GM12878 (cell line): ENCODE results near the gene HSP90AA1. TPM values are rescaled to one million over a fixed set of nuclear protein-coding genes. Genes with fewer than 3 reads are reported as not detected.

Experiments
- ATAC-seq: fragments of 200-7000 bp; cut with Tn5 transposase; 3 replicates; pipeline ENCODE4 v1.9.1; 2020; ENCODE audit warnings: mild to moderate bottlenecking, moderate library complexity
- BruUV-seq: library from RNA; stranded (reverse); fragments of 400-500 nt; replicated peaks from 2 replicates; lab custom pipeline; 2021; lab: Mats Ljungman, UMichigan
- CTCF ChIA-PET: fragments of 300-600 bp; sonication (Branson Sonifier 250); formaldehyde crosslinking; extraction: SDS; loops from one replicate; lab custom pipeline; 2021; ENCODE audit warnings: inconsistent platforms; lab: Yijun Ruan, JAX
- POLR2A ChIA-PET: fragments of 350-600 bp; formaldehyde crosslinking; extraction: SDS; loops from one replicate; lab custom pipeline; 2021; ENCODE audit warnings: inconsistent platforms; lab: Charles Lee
- RAD21 ChIA-PET: fragments of 300-600 bp; sonication (Branson Sonifier 250); formaldehyde crosslinking; loops from one replicate; lab custom pipeline; 2023; ENCODE audit warnings: antibody characterized with exemption; ENCODE audit not compliant: unreplicated experiment; lab: Charles Lee
- SMC1A ChIA-PET: fragments of 300-600 bp; sonication (Branson Sonifier 250); formaldehyde crosslinking; loops from one replicate; lab custom pipeline; 2023; ENCODE audit not compliant: unreplicated experiment, uncharacterized antibody; lab: Charles Lee
- DNase-seq: peaks from one replicate; pipeline ENCODE4 v3.0.0-alpha.2; 2011; ENCODE audit warnings: low read depth, low spot score
- FAIRE-seq: peaks from 3 replicates; lab custom pipeline; 2011; peaks lifted over from hg19 to GRCh38; lab: Jason Lieb, UNC
- H2AFZ ChIP-seq: 2 replicates; pipeline ENCODE4 v1.6.0; 2011; ENCODE audit warnings: low read depth, low read length, control low read depth; ENCODE audit not compliant: control insufficient read depth
- H3K27ac ChIP-seq: 2 replicates; pipeline ENCODE4 v1.5.1; 2011; ENCODE audit warnings: control low read depth; ENCODE audit not compliant: control insufficient read depth, insufficient read depth
- H3K27me3 ChIP-seq, 2 experiments: replicated peaks in 1 of 2; 2 replicates each; pipeline versions ENCODE4 v1.6.0 to v1.6.1; 2011; ENCODE audit warnings: low read length in 1 of 2; ENCODE audit not compliant: control insufficient read depth in 2 of 2, insufficient read depth in 2 of 2
- H3K36me3 ChIP-seq, 2 experiments: 2 replicates each; pipeline ENCODE4 v1.5.1; 2011; ENCODE audit warnings: low read length in 1 of 2; ENCODE audit not compliant: control insufficient read depth in 2 of 2, insufficient read depth in 2 of 2
- H3K4me1 ChIP-seq: 2 replicates; pipeline ENCODE4 v1.6.1; 2011; ENCODE audit warnings: mild to moderate bottlenecking, low read length, moderate library complexity, mixed read lengths; ENCODE audit not compliant: control insufficient read depth, insufficient read depth
- H3K4me2 ChIP-seq: 2 replicates; pipeline ENCODE4 v1.6.0; 2011; ENCODE audit warnings: control low read depth; ENCODE audit not compliant: control insufficient read depth, insufficient read depth
- H3K4me3 ChIP-seq: fragments of 200-600 bp; sonication (generic); 2 replicates; pipeline ENCODE4 v1.5.1; 2016
- H3K79me2 ChIP-seq: 2 replicates; pipeline ENCODE4 v1.6.0; 2011; ENCODE audit warnings: low read length; ENCODE audit not compliant: control insufficient read depth, insufficient read depth
- H3K9ac ChIP-seq: 2 replicates; pipeline ENCODE4 v1.8.0; 2011; ENCODE audit warnings: low read length, control low read depth, mixed read lengths; ENCODE audit not compliant: control insufficient read depth, insufficient read depth
- H3K9me3 ChIP-seq: replicated peaks from 3 replicates; pipeline ENCODE4 v1.5.1; 2011; ENCODE audit warnings: mild to moderate bottlenecking, low read length; ENCODE audit not compliant: control insufficient read depth, insufficient read depth
- H4K20me1 ChIP-seq: 2 replicates; pipeline ENCODE4 v1.6.0; 2011; ENCODE audit not compliant: control insufficient read depth, insufficient read depth
- EP300 ChIP-seq, 2 experiments: fragments of 150-350 bp in 1 of 2; IDR thresholded peaks; 2 replicates each; pipeline ENCODE4 v1.6.1; 2011 to 2012; ENCODE audit warnings: low read depth in 2 of 2, low read length in 2 of 2, borderline replicate concordance in 1 of 2, improper control_type of control experiment in 1 of 2, inconsistent platforms in 1 of 2; ENCODE audit not compliant: control insufficient read depth in 1 of 2
- HDAC6 ChIP-seq: fragments of 200-600 bp; sonication (generic); IDR thresholded peaks from one replicate; pipeline ENCODE4 v1.8.0; 2017; ENCODE audit warnings: antibody characterized with exemption; ENCODE audit not compliant: unreplicated experiment
- IKZF2 ChIP-seq, 2 experiments: fragments of 450-650 bp; IDR thresholded peaks; 2 replicates each; pipeline ENCODE4 v1.6.1; 2017; ENCODE audit warnings: mild to moderate bottlenecking in 2 of 2, moderate library complexity in 2 of 2
- JUND ChIP-seq: IDR thresholded peaks from 2 replicates; pipeline ENCODE4 v1.6.1; 2012; ENCODE audit warnings: low read depth, mild to moderate bottlenecking, low read length, improper control_type of control experiment, moderate library complexity
- KDM1A ChIP-seq: fragments of 200-600 bp; sonication (generic); IDR thresholded peaks from 2 replicates; pipeline ENCODE4 v1.6.1; 2016; ENCODE audit warnings: borderline replicate concordance
- PAX5 ChIP-seq: IDR thresholded peaks from 2 replicates; pipeline ENCODE4 v1.6.1; 2011; ENCODE audit warnings: low read depth, low read length, borderline replicate concordance
- PKNOX1 ChIP-seq: fragments of 450-650 bp; IDR thresholded peaks from 2 replicates; pipeline ENCODE4 v1.6.1; 2016; ENCODE audit warnings: mild to moderate bottlenecking
- POLR2AphosphoS5 ChIP-seq: IDR thresholded peaks from 2 replicates; pipeline ENCODE4 v1.6.1; 2011; ENCODE audit warnings: mild to moderate bottlenecking, low read length, inconsistent platforms
- POU2F2 ChIP-seq: IDR thresholded peaks from 3 replicates; pipeline ENCODE4 v1.6.1; 2011; ENCODE audit warnings: low read depth, mild to moderate bottlenecking, low read length, borderline replicate concordance
- SREBF1 ChIP-seq: IDR thresholded peaks from 2 replicates; pipeline ENCODE4 v1.6.1; 2012; ENCODE audit warnings: mild to moderate bottlenecking, low read length
- ZNF207 ChIP-seq: fragments of 450-650 bp; IDR thresholded peaks from 2 replicates; pipeline ENCODE4 v1.6.1; 2014; ENCODE audit warnings: antibody characterized with exemption, mild to moderate bottlenecking, borderline replicate concordance
- ZNF592 ChIP-seq: fragments of 450-650 bp; IDR thresholded peaks from 2 replicates; pipeline ENCODE4 v1.6.1; 2017; ENCODE audit warnings: mild to moderate bottlenecking, moderate library complexity
- ZZZ3 ChIP-seq: IDR thresholded peaks from 2 replicates; pipeline ENCODE4 v1.6.1; 2011; ENCODE audit warnings: low read depth; ENCODE audit not compliant: control insufficient read depth, insufficient read length
- WGBS: methylation state at CpG from one replicate; pipeline ENCODE4 v1.1.6; 2016; ENCODE audit warnings: low lambda C conversion rate; ENCODE audit not compliant: insufficient replicate concordance, insufficient coverage; ENCODE audit errors: missing lambda C conversion rate; 5-methylcytosine and 5-hydroxymethylcytosine counted together
- in situ Hi-C: fragments of 300-500 bp; cut with MboI; formaldehyde crosslinking; loops from 9 replicates; pipeline ENCODE4 v1.14.3; 2018; ENCODE audit warnings: mixed read lengths
- intact Hi-C: fragments of 100-400 bp; cut with micrococcal nuclease; formaldehyde crosslinking; loops from one replicate; pipeline ENCODE4 v1.14.2; 2022; ENCODE audit not compliant: unreplicated experiment
- polyA plus RNA-seq, 11 experiments: library from polyadenylated mRNA; depleted of rRNA in 4 of 11; unstranded in 6 of 11; stranded (reverse) in 5 of 11; fragments of >200 nt; fragmentation: Nextera tagmentation in 4 of 11; fragmentation: Illumina TruSeq in 1 of 11; extraction: Ambion mirVana in 4 of 11; extraction: Trizol in 1 of 11; gene quantifications; 1 replicate in 1 of 11; 2 replicates in 10 of 11; pipeline versions ENCODE4 v1.2.1 to v1.2.3, GENCODE V29; 2011 to 2016; ENCODE audit warnings: inconsistent platforms in 2 of 11, missing spikeins in 2 of 11, low read depth in 1 of 11
- total RNA-seq, 4 experiments: library from RNA; depleted of rRNA in 3 of 4; stranded (reverse); fragments of >200 nt in 3 of 4; fragmentation: Illumina TruSeq in 1 of 4; extraction: Trizol in 1 of 4; gene quantifications; 2 replicates each; pipeline versions ENCODE4 v1.2.1 to v1.2.3, GENCODE V29; 2013 to 2021

HSP90AA1 gene
- total and polyA plus RNA-seq, 10 of the 15 experiments (the other 5 are each of a cell fraction or from before 2014, with no cell fraction given), result 262 to 1,315 (median 635) TPM

- 94% methylated on average over 22 of the region's 23 CpGs for WGBS
- TF ChIP-seq ZZZ3 (no peak), HDAC6 (no peak), POLR2AphosphoS5 (no peak), PKNOX1 (no peak), KDM1A (no peak), ZNF207 (no peak), PAX5 (no peak), SREBF1 (no peak), JUND (no peak), ZNF592 (no peak), IKZF2 (IDR thresholded peaks at IDR 0.05) (no peak), EP300 (IDR thresholded peaks at IDR 0.05; ENCODE audit: borderline replicate concordance in 1 of 2, control insufficient read depth in 1 of 2, low read depth in 2 of 2, low read length in 2 of 2) (no peak), POU2F2 (no peak)
Measured at GRCh38 chr14:102046337-102047278, 40.2 kb downstream of the HSP90AA1 start.

More at GRCh38 chr14:102046337-102047278, 40.2 kb downstream of the HSP90AA1 start:
- H3K9me3 ChIP-seq, result no peaks in the 10 kb centered on the region
- intact Hi-C loops, result no loop called here
- no peak for FAIRE-seq
- no TSS peak for BruUV-seq
- ChIA-PET CTCF (interaction anchor here (0.8 to 1.8 kb wide), 5 partner anchors 50 to 339 kb away, joined by 3 to 13 read pairs (median 3); no protein-coding TSS in a partner anchor), SMC1A (interaction anchor here (1.1 to 1.4 kb wide), 2 partner anchors 15 to 50 kb away, joined by 3 to 5 read pairs; no protein-coding TSS in a partner anchor), POLR2A (interaction anchor here (0.6 to 0.9 kb wide), 3 partner anchors 26 to 75 kb away, joined by 3 read pairs; no protein-coding TSS in a partner anchor), RAD21 (interaction anchor here (0.6 to 1.0 kb wide), 5 partner anchors 51 to 613 kb away, joined by 3 to 7 read pairs (median 3); no protein-coding TSS in a partner anchor)
- H3K4me2 ChIP-seq, result no peak overlapping the region
- H3K9ac ChIP-seq, result no peak overlapping the region
- ATAC-seq, result peak; percentile 83
- H3K4me3 ChIP-seq, result no peak overlapping the region
- no peak overlapping the region for H2AFZ ChIP-seq
- H3K27ac ChIP-seq, result no peak overlapping the region
- no peaks in the 10 kb centered on the region for H3K79me2 ChIP-seq
- no peak for DNase-seq
- no peaks in the 10 kb centered on the region for H3K4me1 ChIP-seq
- no peaks in the 10 kb centered on the region for H3K27me3 ChIP-seq
- no peaks in the 10 kb centered on the region for H4K20me1 ChIP-seq
- in situ Hi-C loops, result no loop called here
- H3K36me3 ChIP-seq, result peaks cover 13 to 52% of the 10 kb centered on the region in 2 experiments; a peak in 3 of 4 replicates
